GM18511 (cell line): ENCODE results near the gene GPX4.
"Not testable (repeated sequence)": the region's sequence is repeated elsewhere in the genome, so short reads cannot be mapped to it uniquely, and the experiment has no call there.

Experiments
- ATAC-seq: cut with Tn5 transposase; IDR thresholded peaks from one replicate; pipeline ENCODE4 v1.9.1; 2021; ENCODE audit warnings: mild to moderate bottlenecking, moderate library complexity; ENCODE audit not compliant: unreplicated experiment

GPX4 gene

GRCh38 chr19:1113986-1114483 is 10.2 kb downstream of the GPX4 start:
- ATAC-seq: no peak

GRCh38 chr19:1114728-1115127 is 10.9 kb downstream of the GPX4 start:
- ATAC-seq: not testable (repeated sequence)

DNA sequence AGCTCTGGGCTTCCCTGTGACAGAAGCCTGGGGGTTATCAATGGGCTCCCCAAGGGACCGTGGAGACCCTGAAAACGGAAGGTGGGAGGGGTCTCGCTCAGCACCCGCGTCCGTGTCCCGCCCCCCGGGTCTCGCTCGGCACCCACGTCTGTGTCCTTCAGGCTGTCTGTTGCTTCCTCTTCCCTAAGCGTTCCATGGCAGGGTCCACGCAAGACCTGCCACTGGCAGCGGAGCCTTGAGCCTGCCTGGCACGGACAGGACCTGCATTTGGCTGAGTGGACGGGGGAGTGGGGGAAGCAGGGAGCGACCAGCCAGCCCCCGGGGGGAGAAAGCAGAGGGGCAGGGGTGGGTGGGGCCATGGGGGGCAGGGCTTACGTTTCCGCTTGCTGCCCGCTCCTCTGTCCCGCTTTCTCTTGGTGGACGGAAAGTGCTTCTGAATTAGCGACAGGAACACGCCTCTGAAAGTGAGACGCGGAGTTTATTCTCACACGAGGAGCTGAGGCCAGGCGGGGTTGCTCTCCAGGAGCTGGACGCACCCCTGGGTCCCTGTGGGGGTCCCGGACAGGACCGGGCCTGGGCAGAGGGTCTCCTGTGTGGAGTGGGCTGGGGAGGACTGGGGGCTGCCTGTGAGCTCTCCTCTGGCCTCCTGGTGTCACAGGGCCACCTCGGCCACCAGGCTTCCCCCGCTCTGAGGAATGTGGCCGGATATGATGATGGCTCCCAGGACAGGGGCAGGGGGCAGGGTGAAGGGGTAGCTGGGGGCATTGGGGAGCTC is 12.0 kb downstream of the GPX4 start:
- no peak for ATAC-seq

GRCh38 chr19:1116726-1117581 is 13.2 kb downstream of the GPX4 start:
- no peak for ATAC-seq

- ATAC-seq: no peak
Observed at GRCh38 chr19:1117654-1118053, 13.9 kb downstream of the GPX4 start.

DNA sequence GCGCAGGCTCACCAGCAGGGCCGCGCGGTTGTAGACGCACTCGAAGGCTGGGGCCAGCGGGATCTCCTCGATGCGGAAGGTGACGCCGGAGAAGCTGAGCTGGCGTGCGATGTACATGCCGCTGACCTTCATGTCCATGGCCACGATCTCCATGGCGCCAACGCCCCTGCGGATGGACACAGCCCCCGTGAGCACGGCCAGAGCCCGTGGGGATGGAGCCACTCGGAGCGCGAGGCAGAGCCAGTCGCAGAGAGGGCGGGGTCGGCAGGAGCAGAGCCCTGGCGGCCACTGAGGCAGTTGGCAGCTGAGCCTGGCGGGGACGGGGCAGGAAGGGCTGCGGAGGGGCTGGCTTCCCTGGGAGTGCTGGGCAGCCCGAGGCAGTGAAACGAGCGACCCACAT is 15.2 kb downstream of the GPX4 start:
- ATAC-seq: no peak

DNA sequence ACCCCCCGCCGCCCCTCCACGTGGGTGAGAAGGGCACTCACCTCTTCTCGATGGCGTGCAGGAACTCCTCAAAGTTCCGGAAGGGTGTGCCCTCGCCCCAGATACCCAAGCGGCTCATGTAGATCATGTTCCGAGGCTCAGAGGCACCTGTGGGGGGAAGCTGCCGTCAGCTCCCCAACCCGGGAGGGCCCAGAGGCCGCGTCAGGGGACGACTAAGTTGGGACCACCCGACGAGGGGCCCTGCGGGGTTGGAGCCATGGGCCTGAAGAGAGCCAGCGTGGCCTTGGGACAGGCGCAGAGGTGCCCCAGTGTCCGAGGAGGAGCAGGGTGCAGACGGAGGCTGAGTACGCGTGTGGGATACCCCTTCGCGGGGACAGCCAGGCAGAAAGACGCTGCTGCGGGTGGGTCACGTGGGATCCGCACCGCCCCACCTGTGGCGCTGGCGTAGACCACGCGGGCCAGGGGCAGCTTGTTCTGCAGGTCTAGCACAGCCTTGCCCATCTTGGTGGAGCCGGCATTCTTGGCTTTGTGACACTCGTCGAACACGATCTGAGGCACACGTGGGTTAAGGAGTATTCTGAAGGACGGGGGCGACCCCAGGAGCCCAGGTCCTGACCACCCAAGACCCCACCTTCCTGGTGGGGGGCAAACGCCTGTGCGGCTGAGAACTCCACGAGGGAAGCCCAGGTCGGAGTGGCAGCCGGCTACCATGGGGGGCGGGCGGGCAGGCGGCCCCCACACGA is 15.9 kb downstream of the GPX4 start:
- ATAC-seq: no peak

- ATAC-seq: no peak
Observed at GRCh38 chr19:1121395-1121794, 17.6 kb downstream of the GPX4 start.

GRCh38 chr19:1122021-1122971 is 18.5 kb downstream of the GPX4 start:
- no peak for ATAC-seq

- ATAC-seq: no peak
Observed at GRCh38 chr19:1122972-1123363, 19.2 kb downstream of the GPX4 start.

- no peak for ATAC-seq
Observed at GRCh38 chr19:1123381-1123780, 19.6 kb downstream of the GPX4 start.

GRCh38 chr19:1123885-1124677 is 20.3 kb downstream of the GPX4 start:
- no peak for ATAC-seq

DNA sequence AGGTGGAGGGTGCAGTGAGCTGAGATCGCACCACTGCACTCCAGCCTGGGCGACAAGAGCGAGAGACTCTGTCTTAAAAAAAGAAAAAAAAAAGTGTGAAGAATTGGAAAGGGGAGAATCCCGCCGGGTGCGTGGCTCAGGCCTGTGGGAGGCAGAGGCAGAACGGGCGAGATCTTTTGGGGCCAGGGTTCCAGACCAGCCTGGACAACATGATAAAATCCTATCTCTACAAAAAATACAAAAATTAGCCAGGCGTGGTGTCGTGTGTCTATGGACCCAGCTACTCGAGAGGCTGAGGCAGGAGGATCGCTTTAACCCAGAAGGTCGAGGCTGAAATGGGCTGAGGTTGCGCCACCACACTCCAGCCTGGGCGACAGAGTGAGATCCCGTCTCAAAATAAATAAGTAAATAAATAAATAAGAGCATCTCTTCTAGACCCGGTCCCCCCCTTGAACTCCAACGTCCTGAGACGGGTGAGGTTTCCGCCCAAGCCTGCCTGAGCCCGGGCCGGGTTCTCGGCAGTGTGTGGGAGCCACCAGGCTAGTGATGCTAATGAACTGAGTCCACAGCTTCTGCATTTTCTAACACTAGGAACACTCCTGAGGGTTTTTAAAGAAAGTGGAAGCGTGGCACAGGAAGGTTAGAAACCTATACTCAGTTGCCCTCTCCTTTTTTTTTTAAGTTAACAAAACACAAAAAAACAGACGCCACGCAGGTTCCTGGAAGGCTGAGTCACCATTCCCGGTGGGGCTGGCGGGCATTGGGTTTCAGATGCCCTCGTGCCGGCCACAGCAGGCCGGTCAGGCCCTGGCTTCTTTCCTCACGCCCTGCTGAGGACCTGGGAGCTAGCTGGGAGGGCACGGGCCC is 22.0 kb downstream of the GPX4 start:
- no peak for ATAC-seq

DNA sequence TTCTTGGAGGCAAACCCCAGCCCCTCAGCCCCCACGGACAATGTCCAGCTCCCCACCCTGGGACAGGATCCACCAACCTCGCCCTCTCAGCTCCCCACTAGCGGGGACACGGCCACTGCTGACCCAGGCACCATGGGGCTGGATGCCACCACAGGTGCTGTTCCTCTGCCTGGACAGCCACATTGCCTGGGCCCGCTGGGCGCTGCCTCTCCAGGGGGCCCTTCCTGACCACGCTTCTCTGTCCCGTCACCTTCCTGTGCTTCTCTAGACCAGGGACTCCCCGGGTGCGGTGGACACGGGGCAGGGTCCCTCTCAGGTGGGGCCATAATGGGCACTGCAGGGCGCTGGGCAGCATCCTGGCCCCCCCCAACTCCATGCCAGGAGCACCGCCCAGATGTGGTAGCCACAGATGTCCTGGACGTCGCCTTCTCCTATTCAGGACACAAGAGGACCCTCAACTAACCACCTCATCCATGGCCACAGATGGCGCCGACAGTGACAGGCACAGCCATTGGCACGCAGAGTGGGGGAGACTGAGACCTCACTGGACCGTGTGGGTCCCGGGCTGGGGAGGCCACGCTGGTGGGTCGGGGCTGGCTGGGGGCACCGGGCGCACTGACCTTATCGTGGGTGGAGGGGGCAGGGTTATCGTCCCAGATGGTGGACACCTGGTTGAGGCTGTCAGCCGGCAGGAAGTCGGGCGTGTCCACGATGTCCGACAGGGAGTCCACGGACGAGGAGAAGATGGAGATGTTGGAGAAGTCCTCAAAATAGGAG is 23.4 kb downstream of the GPX4 start:
- ATAC-seq: no peak

GRCh38 chr19:1128106-1128505 is 24.3 kb downstream of the GPX4 start:
- no peak for ATAC-seq

DNA sequence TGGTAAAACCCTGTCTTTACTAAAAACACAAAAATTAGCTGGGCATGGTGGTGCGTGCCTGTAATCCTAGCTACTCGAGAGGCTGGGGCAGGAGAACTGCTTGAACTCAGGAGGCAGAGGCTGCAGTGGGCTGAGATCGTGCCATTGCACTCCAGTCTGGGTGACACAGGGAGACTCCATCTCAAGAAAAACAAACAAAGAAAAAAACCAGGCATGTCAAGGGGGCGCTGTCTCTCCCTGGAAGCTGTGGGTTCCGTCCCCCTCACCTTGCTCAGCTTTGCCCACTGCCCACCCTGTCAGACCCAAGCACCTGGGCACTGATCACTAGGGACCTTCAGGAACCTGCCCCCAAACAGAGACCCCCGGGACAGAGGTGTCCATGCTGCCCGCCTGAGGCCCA is 25.3 kb downstream of the GPX4 start:
- not testable (repeated sequence) for ATAC-seq

GRCh38 chr19:1129535-1129934 is 25.7 kb downstream of the GPX4 start:
- no peak for ATAC-seq
